GM12878 (cell line): ENCODE results near the gene RLN2. TPM values are rescaled to one million over a fixed set of nuclear protein-coding genes. Genes with fewer than 3 reads are reported as not detected.
"Not testable (repeated sequence)": the region's sequence is repeated elsewhere in the genome, so short reads cannot be mapped to it uniquely, and the experiment has no call there.

ENCODE experiments used
- ATAC-seq: fragments of 200-7000 bp; cut with Tn5 transposase; 3 replicates; pipeline ENCODE4 v1.9.1; 2020; ENCODE audit warnings: mild to moderate bottlenecking, moderate library complexity
- BruUV-seq: library from RNA; stranded (reverse); fragments of 400-500 nt; replicated peaks from 2 replicates; lab custom pipeline; 2021; lab: Mats Ljungman, UMichigan
- CTCF ChIA-PET: fragments of 300-600 bp; sonication (Branson Sonifier 250); formaldehyde crosslinking; extraction: SDS; loops from one replicate; lab custom pipeline; 2021; ENCODE audit warnings: inconsistent platforms; lab: Yijun Ruan, JAX
- POLR2A ChIA-PET: fragments of 350-600 bp; formaldehyde crosslinking; extraction: SDS; loops from one replicate; lab custom pipeline; 2021; ENCODE audit warnings: inconsistent platforms; lab: Charles Lee
- RAD21 ChIA-PET: fragments of 300-600 bp; sonication (Branson Sonifier 250); formaldehyde crosslinking; loops from one replicate; lab custom pipeline; 2023; ENCODE audit warnings: antibody characterized with exemption; ENCODE audit not compliant: unreplicated experiment; lab: Charles Lee
- SMC1A ChIA-PET: fragments of 300-600 bp; sonication (Branson Sonifier 250); formaldehyde crosslinking; loops from one replicate; lab custom pipeline; 2023; ENCODE audit not compliant: unreplicated experiment, uncharacterized antibody; lab: Charles Lee
- DNase-seq: peaks from one replicate; pipeline ENCODE4 v3.0.0-alpha.2; 2011; ENCODE audit warnings: low read depth, low spot score
- FAIRE-seq: peaks from 3 replicates; lab custom pipeline; 2011; peaks lifted over from hg19 to GRCh38; lab: Jason Lieb, UNC
- H2AFZ ChIP-seq: 2 replicates; pipeline ENCODE4 v1.6.0; 2011; ENCODE audit warnings: low read depth, low read length, control low read depth; ENCODE audit not compliant: control insufficient read depth
- H3K27ac ChIP-seq: 2 replicates; pipeline ENCODE4 v1.5.1; 2011; ENCODE audit warnings: control low read depth; ENCODE audit not compliant: control insufficient read depth, insufficient read depth
- H3K27me3 ChIP-seq, 2 experiments: replicated peaks in 1 of 2; 2 replicates each; pipeline versions ENCODE4 v1.6.0 to v1.6.1; 2011; ENCODE audit warnings: low read length in 1 of 2; ENCODE audit not compliant: control insufficient read depth in 2 of 2, insufficient read depth in 2 of 2
- H3K36me3 ChIP-seq, 2 experiments: 2 replicates each; pipeline ENCODE4 v1.5.1; 2011; ENCODE audit warnings: low read length in 1 of 2; ENCODE audit not compliant: control insufficient read depth in 2 of 2, insufficient read depth in 2 of 2
- H3K4me1 ChIP-seq: 2 replicates; pipeline ENCODE4 v1.6.1; 2011; ENCODE audit warnings: mild to moderate bottlenecking, low read length, moderate library complexity, mixed read lengths; ENCODE audit not compliant: control insufficient read depth, insufficient read depth
- H3K4me2 ChIP-seq: 2 replicates; pipeline ENCODE4 v1.6.0; 2011; ENCODE audit warnings: control low read depth; ENCODE audit not compliant: control insufficient read depth, insufficient read depth
- H3K4me3 ChIP-seq: fragments of 200-600 bp; sonication (generic); 2 replicates; pipeline ENCODE4 v1.5.1; 2016
- H3K79me2 ChIP-seq: 2 replicates; pipeline ENCODE4 v1.6.0; 2011; ENCODE audit warnings: low read length; ENCODE audit not compliant: control insufficient read depth, insufficient read depth
- H3K9ac ChIP-seq: 2 replicates; pipeline ENCODE4 v1.8.0; 2011; ENCODE audit warnings: low read length, control low read depth, mixed read lengths; ENCODE audit not compliant: control insufficient read depth, insufficient read depth
- H3K9me3 ChIP-seq: replicated peaks from 3 replicates; pipeline ENCODE4 v1.5.1; 2011; ENCODE audit warnings: mild to moderate bottlenecking, low read length; ENCODE audit not compliant: control insufficient read depth, insufficient read depth
- H4K20me1 ChIP-seq: 2 replicates; pipeline ENCODE4 v1.6.0; 2011; ENCODE audit not compliant: control insufficient read depth, insufficient read depth
- RUNX3 ChIP-seq: IDR thresholded peaks from 2 replicates; pipeline ENCODE4 v1.6.1; 2012; ENCODE audit warnings: low read length, inconsistent platforms
- STAT1 ChIP-seq: fragments of 450-650 bp; conservative IDR thresholded peaks from 2 replicates; pipeline ENCODE4 v1.6.1; 2014; ENCODE audit warnings: antibody characterized with exemption, mild to moderate bottlenecking
- ZNF207 ChIP-seq: fragments of 450-650 bp; IDR thresholded peaks from 2 replicates; pipeline ENCODE4 v1.6.1; 2014; ENCODE audit warnings: antibody characterized with exemption, mild to moderate bottlenecking, borderline replicate concordance
- WGBS: methylation state at CpG from one replicate; pipeline ENCODE4 v1.1.6; 2016; ENCODE audit warnings: low lambda C conversion rate; ENCODE audit not compliant: insufficient replicate concordance, insufficient coverage; ENCODE audit errors: missing lambda C conversion rate; 5-methylcytosine and 5-hydroxymethylcytosine counted together
- in situ Hi-C: fragments of 300-500 bp; cut with MboI; formaldehyde crosslinking; loops from 9 replicates; pipeline ENCODE4 v1.14.3; 2018; ENCODE audit warnings: mixed read lengths
- intact Hi-C: fragments of 100-400 bp; cut with micrococcal nuclease; formaldehyde crosslinking; loops from one replicate; pipeline ENCODE4 v1.14.2; 2022; ENCODE audit not compliant: unreplicated experiment
- polyA plus RNA-seq, 11 experiments: library from polyadenylated mRNA; depleted of rRNA in 4 of 11; unstranded in 6 of 11; stranded (reverse) in 5 of 11; fragments of >200 nt; fragmentation: Nextera tagmentation in 4 of 11; fragmentation: Illumina TruSeq in 1 of 11; extraction: Ambion mirVana in 4 of 11; extraction: Trizol in 1 of 11; gene quantifications; 1 replicate in 1 of 11; 2 replicates in 10 of 11; pipeline versions ENCODE4 v1.2.1 to v1.2.3, GENCODE V29; 2011 to 2016; ENCODE audit warnings: inconsistent platforms in 2 of 11, missing spikeins in 2 of 11, low read depth in 1 of 11
- total RNA-seq, 4 experiments: library from RNA; depleted of rRNA in 3 of 4; stranded (reverse); fragments of >200 nt in 3 of 4; fragmentation: Illumina TruSeq in 1 of 4; extraction: Trizol in 1 of 4; gene quantifications; 2 replicates each; pipeline versions ENCODE4 v1.2.1 to v1.2.3, GENCODE V29; 2013 to 2021

RLN2 gene
- total and polyA plus RNA-seq, 10 of the 15 experiments (the other 5 are each of a cell fraction or from before 2014, with no cell fraction given): 3.3 to 15.7 (median 6.0) TPM

- H4K20me1 ChIP-seq, H3K27me3 ChIP-seq, H3K27ac ChIP-seq, H3K79me2 ChIP-seq, POLR2A ChIA-PET, H3K4me1 ChIP-seq, in situ Hi-C loops, RAD21 ChIA-PET, intact Hi-C loops, H3K9me3 ChIP-seq, H3K36me3 ChIP-seq, DNase-seq, SMC1A ChIA-PET, H3K9ac ChIP-seq, H3K4me3 ChIP-seq: not testable (repeated sequence)
- 12% methylated on average over 14 of the region's 50 CpGs for WGBS
- Histone ChIP-seq H2AFZ (peak within 1 kb of the TSS; percentile 80), H3K4me2 (peak within 1 kb of the TSS; percentile 71; the same call in 1 of the 2 replicates)
- CTCF ChIA-PET: interaction anchor here (1.0 kb wide), 1 partner anchor 19 kb away, joined by 3 read pairs; no protein-coding TSS in a partner anchor
- BruUV-seq: TSS peak; percentile 93
- FAIRE-seq (peak; percentile 99), ATAC-seq (peak; percentile 100)
These were observed 34.8 kb upstream of the RLN2 start, which contains the start of gene RLN1 for GRCh38 chr9:5338992-5339981. Gene RLN1, minus strand, starts transcription at chr9:5339876. Its CDS starts 130 bp downstream, at chr9:5339746.

GRCh38 chr9:5336688-5337087 is 32.2 kb upstream of the RLN2 start:
- H3K9ac ChIP-seq: no peak overlapping the region
- 11% methylated on average over 4 of the region's 4 CpGs for WGBS
- RAD21 ChIA-PET: no interaction called here
- in situ Hi-C loops (no loop called here), intact Hi-C loops (no loop called here)
- H3K27ac ChIP-seq: no peak overlapping the region
- FAIRE-seq (peak; percentile 41), ATAC-seq (no peak), DNase-seq (no peak)
- CTCF ChIA-PET: interaction anchor here (1.0 kb wide), 1 partner anchor 22 kb away, joined by 3 read pairs; no protein-coding TSS in a partner anchor
- H3K9me3 ChIP-seq: no peaks in the 10 kb centered on the region
- no TSS peak for BruUV-seq
- H4K20me1 ChIP-seq: no peaks in the 10 kb centered on the region
- POLR2A ChIA-PET: no interaction called here
- H3K79me2 ChIP-seq: no peaks in the 10 kb centered on the region
- SMC1A ChIA-PET: interaction anchor here (0.9 kb wide), 1 partner anchor 40 kb away, joined by 3 read pairs; no protein-coding TSS in a partner anchor
- no peaks in the 10 kb centered on the region for H3K4me1 ChIP-seq
- TF ChIP-seq STAT1: no peak
- no peak for TF ChIP-seq ZNF207
- peak; percentile 48 for TF ChIP-seq RUNX3
- peak overlapping the region; percentile 7; the same call in 1 of the 2 replicates for H2AFZ ChIP-seq
- no peaks in the 10 kb centered on the region for H3K36me3 ChIP-seq
- H3K27me3 ChIP-seq: no peaks in the 10 kb centered on the region
- H3K4me2 ChIP-seq: no peak overlapping the region
- no peak overlapping the region for H3K4me3 ChIP-seq

- WGBS: 69% methylated on average over 3 of the region's 3 CpGs
- H3K4me1 ChIP-seq, H3K36me3 ChIP-seq, H3K9ac ChIP-seq, intact Hi-C loops, ATAC-seq, H2AFZ ChIP-seq, POLR2A ChIA-PET, CTCF ChIA-PET, RAD21 ChIA-PET, DNase-seq, FAIRE-seq, BruUV-seq, H3K27ac ChIP-seq, in situ Hi-C loops, H4K20me1 ChIP-seq, H3K4me3 ChIP-seq, H3K4me2 ChIP-seq, H3K27me3 ChIP-seq, H3K9me3 ChIP-seq, SMC1A ChIA-PET, H3K79me2 ChIP-seq: not testable (repeated sequence)
These were observed 26.8 kb upstream of the RLN2 start for GRCh38 chr9:5331276-5331675.
